K562 (cell line): ENCODE measurements around the gene EHBP1L1. TPM values are rescaled to one million over a fixed set of nuclear protein-coding genes. Genes with fewer than 3 reads are reported as not detected.

Source experiments
- ATAC-seq: fragments of 200-7000 bp; cut with Tn5 transposase; 3 replicates; pipeline ENCODE4 v1.9.1; 2020; ENCODE audit warnings: moderate library complexity
- BruUV-seq: library from RNA; stranded (reverse); fragments of 400-500 nt; replicated peaks from 2 replicates; lab custom pipeline; 2021; lab: Mats Ljungman, UMichigan
- CTCF ChIA-PET: fragments of 300-600 bp; formaldehyde crosslinking; extraction: SDS; loops from one replicate; lab custom pipeline; 2021; ENCODE audit warnings: low intra/inter-chr PET ratio; lab: Yijun Ruan, JAX
- POLR2A ChIA-PET: fragments of 300-600, 350-650 bp; sonication (Branson Sonifier 250); formaldehyde crosslinking; extraction: SDS; loops from one replicate; lab custom pipeline; 2021; ENCODE audit warnings: antibody characterized with exemption, inconsistent platforms; lab: Yijun Ruan, JAX
- DNase-seq, 4 experiments: peaks; one replicate each; pipeline versions ENCODE4 v3.0.0 to v3.0.0-alpha.2; 2011 to 2018; ENCODE audit warnings: low spot score in 3 of 4, mixed read lengths in 3 of 4; ENCODE audit errors: extremely low read depth in 1 of 4
- FAIRE-seq: peaks from 2 replicates; lab custom pipeline; 2011; peaks lifted over from hg19 to GRCh38; lab: Jason Lieb, UNC
- H2AFZ ChIP-seq: 2 replicates; pipeline ENCODE4 v1.6.0; 2011; ENCODE audit warnings: low read depth, low read length, control low read depth, inconsistent platforms
- H3K27ac ChIP-seq: fragments of 200-600 bp; 3 replicates; pipeline ENCODE4 v1.8.0; 2011; ENCODE audit warnings: low read depth, mild to moderate bottlenecking, control low read depth, inconsistent platforms, low read length, moderate library complexity, mixed read lengths; ENCODE audit errors: extremely low read depth
- H3K27me3 ChIP-seq, 2 experiments: fragments of 300-600 bp in 1 of 2; 2 replicates in 1 of 2; 3 replicates in 1 of 2; pipeline versions ENCODE4 v1.6.0 to v1.8.0; 2011; ENCODE audit warnings: inconsistent platforms in 2 of 2, low read length in 2 of 2, mild to moderate bottlenecking in 1 of 2, mixed read lengths in 1 of 2, moderate library complexity in 1 of 2; ENCODE audit not compliant: control insufficient read depth in 2 of 2, insufficient read depth in 2 of 2
- H3K36me3 ChIP-seq: fragments of 300-600 bp; 3 replicates; pipeline ENCODE4 v1.8.0; 2011; ENCODE audit warnings: mild to moderate bottlenecking, low read length, inconsistent platforms; ENCODE audit not compliant: control insufficient read depth, insufficient read depth
- H3K4me1 ChIP-seq, 2 experiments: fragments of 200-600 bp in 1 of 2; replicated peaks in 1 of 2; 2 replicates in 1 of 2; 3 replicates in 1 of 2; pipeline versions ENCODE4 v1.5.1 to v1.8.0; 2011; ENCODE audit warnings: inconsistent platforms in 2 of 2, low read length in 2 of 2, mild to moderate bottlenecking in 1 of 2, mixed read lengths in 1 of 2, moderate library complexity in 1 of 2; ENCODE audit not compliant: control insufficient read depth in 2 of 2, insufficient read depth in 2 of 2
- H3K4me2 ChIP-seq: 2 replicates; pipeline ENCODE4 v1.6.1; 2011; ENCODE audit warnings: low read length, control low read depth, inconsistent platforms, mixed read lengths; ENCODE audit not compliant: insufficient read depth
- H3K4me3 ChIP-seq: fragments of 200-600 bp; sonication (generic), shearing (Covaris generic); 2 replicates; pipeline ENCODE4 v1.5.1; 2016; ENCODE audit warnings: control low read depth, inconsistent platforms
- H3K79me2 ChIP-seq: fragments of 200-600 bp; 3 replicates; pipeline ENCODE4 v1.8.0; 2011; ENCODE audit warnings: low read length, inconsistent platforms; ENCODE audit not compliant: control insufficient read depth, insufficient read depth
- H3K9ac ChIP-seq, 2 experiments: 2 replicates each; pipeline versions ENCODE4 v1.6.0 to v1.6.1; 2011; ENCODE audit warnings: low read depth in 2 of 2, low read length in 2 of 2, control low read depth in 1 of 2, inconsistent platforms in 1 of 2, mild to moderate bottlenecking in 1 of 2, mixed read lengths in 1 of 2; ENCODE audit not compliant: insufficient read depth in 1 of 2
- H3K9me1 ChIP-seq: one replicate; pipeline ENCODE4 v1.6.0; 2011; ENCODE audit warnings: inconsistent platforms, mild to moderate bottlenecking, low read length, moderate library complexity; ENCODE audit not compliant: control insufficient read depth, insufficient read depth
- H3K9me3 ChIP-seq: replicated peaks from 2 replicates; pipeline ENCODE4 v1.5.1; 2011; ENCODE audit warnings: low read depth, low read length, inconsistent platforms; ENCODE audit not compliant: control insufficient read depth, insufficient read depth
- H4K20me1 ChIP-seq: replicated peaks from 2 replicates; pipeline ENCODE4 v1.6.1; 2011; ENCODE audit warnings: low read length, inconsistent platforms, mixed read lengths; ENCODE audit not compliant: control insufficient read depth, insufficient read depth
- BRCA1 ChIP-seq, 2 experiments: fragments of 450-650 bp in 1 of 2; sonication (generic) in 1 of 2; formaldehyde crosslinking in 1 of 2; IDR thresholded peaks; 2 replicates each; pipeline versions ENCODE4 v1.5.0 to v1.6.1; 2017 to 2020; ENCODE audit warnings: mild to moderate bottlenecking in 1 of 2, missing genetic modification reagents in 1 of 2
- CHAMP1 ChIP-seq: fragments of 450-650 bp; IDR thresholded peaks from 2 replicates; pipeline ENCODE4 v1.6.1; 2016; ENCODE audit warnings: mild to moderate bottlenecking
- NFIC ChIP-seq: fragments of 450-650 bp; IDR thresholded peaks from 2 replicates; pipeline ENCODE4 v1.6.1; 2017; ENCODE audit warnings: mild to moderate bottlenecking, inconsistent platforms
- RBFOX2 ChIP-seq: fragments of 200-400 bp; formaldehyde crosslinking; IDR thresholded peaks from 2 replicates; pipeline ENCODE4 v1.6.1; 2017; ENCODE audit warnings: low read depth, mild to moderate bottlenecking, low read length, moderate library complexity
- SNAPC5 ChIP-seq: fragments of 250-450 bp; sonication (Bioruptor Pico); IDR thresholded peaks from 2 replicates; pipeline ENCODE4 v1.8.0; 2021; ENCODE audit warnings: moderate library complexity, mild to moderate bottlenecking, inconsistent platforms
- ZBTB43 ChIP-seq: sonication (generic); formaldehyde crosslinking; IDR thresholded peaks from 2 replicates; pipeline ENCODE4 v1.8.0; 2023; ENCODE audit warnings: mild to moderate bottlenecking, missing genetic modification reagents
- ZNF324 ChIP-seq: fragments of 250-450 bp; sonication (Bioruptor Pico); IDR thresholded peaks from 2 replicates; pipeline ENCODE4 v1.4.0; 2020; ENCODE audit warnings: mild to moderate bottlenecking
- WGBS: fragments of 100-300 bp; shearing (Covaris generic); methylation state at CpG from one replicate; pipeline ENCODE4 v1.1.6; 2016; ENCODE audit warnings: low coverage, mixed read lengths; ENCODE audit not compliant: insufficient coverage; ENCODE audit errors: missing lambda C conversion rate; 5-methylcytosine and 5-hydroxymethylcytosine counted together
- in situ Hi-C: fragments of 300-500 bp; cut with MboI; formaldehyde crosslinking; loops from 4 replicates; pipeline ENCODE4 v1.15.0; 2018; ENCODE audit warnings: inconsistent platforms, mixed read lengths
- intact Hi-C: fragments of 100-400 bp; cut with micrococcal nuclease; formaldehyde crosslinking; loops from 2 replicates; pipeline ENCODE4 v1.14.2; 2022
- polyA plus RNA-seq, 8 experiments: library from polyadenylated mRNA; depleted of rRNA in 4 of 8; stranded (reverse) in 5 of 8; unstranded in 3 of 8; fragments of >200 nt; fragmentation: Nextera tagmentation in 2 of 8; fragmentation: Illumina TruSeq in 1 of 8; extraction: Ambion mirVana in 2 of 8; extraction: Trizol in 1 of 8; gene quantifications; 2 replicates each; pipeline versions ENCODE4 v1.2.1 to v1.2.3, GENCODE V29; 2011 to 2014; ENCODE audit warnings: inconsistent platforms in 1 of 8, missing spikeins in 1 of 8
- total RNA-seq, 7 experiments: library from RNA; depleted of rRNA in 6 of 7; stranded (reverse); fragments of >200 nt in 6 of 7; fragmentation: Illumina TruSeq in 2 of 7; extraction: Trizol in 2 of 7; gene quantifications; 2 replicates each; pipeline versions ENCODE4 v1.2.1 to v1.2.3, GENCODE V29; 2011 to 2021; ENCODE audit warnings: low replicate concordance in 1 of 7

The EHBP1L1 gene
- total and polyA plus RNA-seq, 9 of the 15 experiments (the other 6 are each of a cell fraction or from before 2014, with no cell fraction given) = 0.03 to 87.1 (median 26.3) TPM

- 95% methylated on average over 8 of the region's 8 CpGs for WGBS
- intact Hi-C loops = no loop called here
- H3K4me1 ChIP-seq = peaks cover 16 to 70% of the 10 kb centered on the region in 2 experiments
- no peak overlapping the region; the same call in 2 of the 3 replicates for H3K27ac ChIP-seq
- CTCF ChIA-PET = no interaction called here
- H4K20me1 ChIP-seq = 0 out of 2 replicates have a peak, but pooled peaks cover 4% of the 10 kb centered on the region
- in situ Hi-C loops = no loop called here
- H3K27me3 ChIP-seq = no peaks in the 10 kb centered on the region
- peak overlapping the region in 1 of 2 experiments; percentile 52; a peak in 2 of 4 replicates for H3K9ac ChIP-seq
- H3K36me3 ChIP-seq = peaks cover 76% of the 10 kb centered on the region; the same call in 2 of the 3 replicates
- no peak for DNase-seq
- ATAC-seq = no peak
- H3K4me2 ChIP-seq = no peak overlapping the region
- BruUV-seq = no TSS peak
- no peak for FAIRE-seq
- H3K9me3 ChIP-seq = no peaks in the 10 kb centered on the region
- H3K4me3 ChIP-seq = no peak overlapping the region
- H2AFZ ChIP-seq = no peak overlapping the region
- POLR2A ChIA-PET = interaction anchor here (0.6 to 2.8 kb wide), 4 partner anchors 9 to 274 kb away, joined by 3 to 10 read pairs (median 4); partner anchors contain the start of gene EHBP1L1
- H3K79me2 ChIP-seq = peaks cover 3% of the 10 kb centered on the region; the same call in 1 of the 3 replicates
- TF ChIP-seq RBFOX2 = peak; percentile 48; the same call in 1 of the 2 replicates
- TF ChIP-seq ZNF324 = no peak
- peak; percentile 58 for TF ChIP-seq NFIC
- no peak for TF ChIP-seq BRCA1 (IDR thresholded peaks at IDR 0.05)
- TF ChIP-seq BRCA1 (CRISPR knock-in tag; IDR thresholded peaks at IDR 0.05) = no peak
- TF ChIP-seq SNAPC5 (CRISPR knock-in tag) = no peak
- TF ChIP-seq ZBTB43 = no peak
- no peak for TF ChIP-seq CHAMP1
- H3K9me1 ChIP-seq = peaks cover 4% of the 10 kb centered on the region
Observed at GRCh38 chr11:65584106-65584505, 8.3 kb downstream of the EHBP1L1 start.
